Left ventricle myocardium inferior (tissue), 1 donor: ENCODE data around the gene E2F3. TPM values are rescaled to one million over a fixed set of nuclear protein-coding genes. Genes with fewer than 3 reads are reported as not detected.
"Not testable (repeated sequence)": the region's sequence is repeated elsewhere in the genome, so short reads cannot be mapped to it uniquely, and the experiment has no call there.

Experiments
- DNase-seq: peaks from one replicate; pipeline ENCODE4 v3.0.0-alpha.2; 2020
- H3K27ac ChIP-seq: fragments of 200-600 bp; replicated peaks from 2 replicates; pipeline ENCODE4 v1.8.0; 2021
- H3K27me3 ChIP-seq: fragments of 200-600 bp; 2 replicates; pipeline ENCODE4 v1.8.0; 2021; ENCODE audit warnings: low read depth
- H3K36me3 ChIP-seq: fragments of 200-600 bp; 2 replicates; pipeline ENCODE4 v1.8.0; 2021
- H3K4me1 ChIP-seq: fragments of 200-600 bp; 2 replicates; pipeline ENCODE4 v1.8.0; 2021
- H3K4me3 ChIP-seq: fragments of 200-600 bp; 2 replicates; pipeline ENCODE4 v1.8.0; 2021; ENCODE audit warnings: mild to moderate bottlenecking, moderate library complexity
- H3K9me3 ChIP-seq: fragments of 200-600 bp; replicated peaks from 2 replicates; pipeline ENCODE4 v1.8.0; 2021
- CTCF ChIP-seq: fragments of 200-600 bp; IDR thresholded peaks from 2 replicates; pipeline ENCODE4 v1.8.0; 2021; ENCODE audit warnings: antibody characterized with exemption, mild to moderate bottlenecking, borderline replicate concordance
- intact Hi-C: fragments of 100-400 bp; cut with micrococcal nuclease; formaldehyde crosslinking; loops from one replicate; pipeline ENCODE4 v1.11.0; 2022
- total RNA-seq: library from RNA; stranded (reverse); fragmentation: NEBNext Ultra II Directional; extraction: Animal tissue kit (Norgen Biotek cat#: 25700); gene quantifications from one replicate; pipeline ENCODE4 v1.2.1, GENCODE V29; 2021
- donor health status: DM: no; HTN: yes; CAD: no; lungs with severe emphysema.

Gene E2F3
- total RNA-seq, 1 donor from 2014 or later, result 6.7 TPM

- Histone ChIP-seq H3K4me1 (no peaks in the 10 kb centered on the region), H3K9me3 (no peaks in the 10 kb centered on the region), H3K27ac (no peak overlapping the region), H3K36me3 (no peaks in the 10 kb centered on the region), H3K27me3 (no peaks in the 10 kb centered on the region), H3K4me3 (no peak overlapping the region)
- TF ChIP-seq CTCF, result no peak
- DNase-seq, result no peak
- intact Hi-C loops, result no loop called here
These were observed 95.7 kb downstream of the E2F3 start for GRCh38 chr6:20497216-20498040.

- TF ChIP-seq CTCF, result no peak
- no peak overlapping the region for H3K27ac ChIP-seq
These were observed 96.3 kb downstream of the E2F3 start for GRCh38 chr6:20498041-20498385.

GRCh38 chr6:20509212-20509611 lies 107.5 kb downstream of the E2F3 start:
- Histone ChIP-seq H3K36me3 (no peaks in the 10 kb centered on the region), H3K27ac (no peak overlapping the region), H3K4me3 (no peak overlapping the region), H3K9me3 (peaks cover 5% of the 10 kb centered on the region), H3K27me3 (no peaks in the 10 kb centered on the region), H3K4me1 (no peaks in the 10 kb centered on the region)
- DNase-seq, result no peak
- TF ChIP-seq CTCF, result no peak
- intact Hi-C loops, result no loop called here

More at GRCh38 chr6:20498041-20498385, 96.3 kb downstream of the E2F3 start:
- no peaks in the 10 kb centered on the region for H3K27me3 ChIP-seq
- DNase-seq, result no peak
- H3K4me1 ChIP-seq, result no peaks in the 10 kb centered on the region
- no peak overlapping the region for H3K4me3 ChIP-seq
- H3K36me3 ChIP-seq, result no peaks in the 10 kb centered on the region
- intact Hi-C loops, result no loop called here
- no peaks in the 10 kb centered on the region for H3K9me3 ChIP-seq

- Histone ChIP-seq H3K9me3 (no peaks in the 10 kb centered on the region), H3K36me3 (no peaks in the 10 kb centered on the region), H3K4me3 (no peak overlapping the region), H3K27me3 (no peaks in the 10 kb centered on the region), H3K27ac (no peak overlapping the region), H3K4me1 (no peaks in the 10 kb centered on the region)
- TF ChIP-seq CTCF, result no peak
- DNase-seq, result no peak
- intact Hi-C loops, result no loop called here
These were observed 110.2 kb downstream of the E2F3 start for GRCh38 chr6:20511852-20512251.

- not testable (repeated sequence) for DNase-seq, H3K27ac ChIP-seq, H3K9me3 ChIP-seq, H3K4me1 ChIP-seq, H3K4me3 ChIP-seq, H3K36me3 ChIP-seq
- intact Hi-C loops, result loop anchor here (5.0 kb wide), 3 partner anchors 123 to 433 kb away; partner anchors contain the start of gene E2F3
- H3K27me3 ChIP-seq, result peaks cover 22% of the 10 kb centered on the region
These were observed 123.5 kb downstream of the E2F3 start for GRCh38 chr6:20525208-20525607.

- H3K4me3 ChIP-seq, H3K4me1 ChIP-seq, H3K27me3 ChIP-seq, H3K9me3 ChIP-seq, H3K36me3 ChIP-seq, H3K27ac ChIP-seq, DNase-seq: not testable (repeated sequence)
- TF ChIP-seq CTCF, result peak; percentile 73
- intact Hi-C loops, result loop anchor here (5.0 kb wide), 3 partner anchors 127 to 437 kb away; partner anchors contain the start of gene E2F3
These were observed 127.4 kb downstream of the E2F3 start for GRCh38 chr6:20529086-20529448.
